T follicular helper cell (primary cell): ENCODE data around the gene CATSPERE.
"Not testable (repeated sequence)": the region's sequence is repeated elsewhere in the genome, so short reads cannot be mapped to it uniquely, and the experiment has no call there.

Experiments used
- DNase-seq: peaks from one replicate; pipeline ENCODE4 v3.0.0-alpha.2; 2020; ENCODE audit warnings: low read depth

Gene CATSPERE

GRCh38 chr1:244636488-244637259, 175.6 kb downstream of the CATSPERE start:
- DNase-seq, result no peak

GRCh38 chr1:244639561-244639960, 178.5 kb downstream of the CATSPERE start:
- DNase-seq, result no peak

GRCh38 chr1:244640917-244641316, 179.8 kb downstream of the CATSPERE start:
- no peak for DNase-seq

GRCh38 chr1:244642526-244642925, 181.5 kb downstream of the CATSPERE start:
- no peak for DNase-seq

- no peak for DNase-seq
These were observed 181.9 kb downstream of the CATSPERE start for GRCh38 chr1:244642988-244643387.

- DNase-seq, result no peak
These were observed 184.3 kb downstream of the CATSPERE start for GRCh38 chr1:244645414-244645813.

GRCh38 chr1:244645890-244646289, 184.8 kb downstream of the CATSPERE start:
- DNase-seq, result no peak

GRCh38 chr1:244647819-244648218, 186.7 kb downstream of the CATSPERE start:
- DNase-seq, result no peak

GRCh38 chr1:244651956-244652622, 191.0 kb downstream of the CATSPERE start:
- DNase-seq, result no peak

- peak; percentile 98 for DNase-seq
These were observed 191.8 kb downstream of the CATSPERE start, which contains the start of gene DESI2 for GRCh38 chr1:244652623-244653438. Gene DESI2, plus strand, starts transcription at chr1:244653126. Its CDS starts 188 bp downstream, at chr1:244653314.

GRCh38 chr1:244653439-244654107, 192.5 kb downstream of the CATSPERE start:
- no peak for DNase-seq

- DNase-seq, result no peak
These were observed 193.3 kb downstream of the CATSPERE start for GRCh38 chr1:244654108-244655038.

GRCh38 chr1:244655186-244655585, 194.1 kb downstream of the CATSPERE start:
- no peak for DNase-seq

- DNase-seq, result no peak
These were observed 196.3 kb downstream of the CATSPERE start for GRCh38 chr1:244657421-244657820.

GRCh38 chr1:244659694-244660093, 198.6 kb downstream of the CATSPERE start:
- no peak for DNase-seq

GRCh38 chr1:244660595-244660994, 199.5 kb downstream of the CATSPERE start:
- no peak for DNase-seq

- DNase-seq, result not testable (repeated sequence)
These were observed 200.7 kb downstream of the CATSPERE start for GRCh38 chr1:244661569-244662312.

- DNase-seq, result no peak
These were observed 201.5 kb downstream of the CATSPERE start for GRCh38 chr1:244662599-244662998.

- DNase-seq, result no peak
These were observed 203.3 kb downstream of the CATSPERE start for GRCh38 chr1:244664353-244664752.

- DNase-seq, result no peak
These were observed 204.7 kb downstream of the CATSPERE start for GRCh38 chr1:244665771-244666217.
